ENCODE results near the gene DEUP1.

DNA sequence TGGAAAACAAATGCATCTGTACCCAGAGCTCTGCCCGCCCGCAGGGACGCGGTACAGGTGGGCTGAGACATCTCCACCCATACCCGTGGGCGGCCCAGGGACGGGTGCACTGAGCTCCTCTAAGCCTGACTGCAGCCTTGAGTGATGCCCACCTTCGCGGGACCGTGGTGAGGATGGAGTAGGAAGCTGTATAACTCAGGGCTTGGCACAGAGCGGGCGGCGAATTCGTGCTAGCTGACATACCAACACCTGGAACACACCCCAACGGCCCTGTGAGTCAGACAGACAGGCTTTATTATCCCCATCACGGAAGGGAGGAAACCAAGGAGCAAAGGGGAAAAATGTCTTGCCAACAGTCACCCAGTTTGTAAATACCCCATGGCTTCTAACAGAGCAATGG is 150.7 kb downstream of the DEUP1 start:
- TF ChIP-seq POLR2A (IDR thresholded peaks at IDR 0.05) = no peak
- TF ChIP-seq, protein P1, sequence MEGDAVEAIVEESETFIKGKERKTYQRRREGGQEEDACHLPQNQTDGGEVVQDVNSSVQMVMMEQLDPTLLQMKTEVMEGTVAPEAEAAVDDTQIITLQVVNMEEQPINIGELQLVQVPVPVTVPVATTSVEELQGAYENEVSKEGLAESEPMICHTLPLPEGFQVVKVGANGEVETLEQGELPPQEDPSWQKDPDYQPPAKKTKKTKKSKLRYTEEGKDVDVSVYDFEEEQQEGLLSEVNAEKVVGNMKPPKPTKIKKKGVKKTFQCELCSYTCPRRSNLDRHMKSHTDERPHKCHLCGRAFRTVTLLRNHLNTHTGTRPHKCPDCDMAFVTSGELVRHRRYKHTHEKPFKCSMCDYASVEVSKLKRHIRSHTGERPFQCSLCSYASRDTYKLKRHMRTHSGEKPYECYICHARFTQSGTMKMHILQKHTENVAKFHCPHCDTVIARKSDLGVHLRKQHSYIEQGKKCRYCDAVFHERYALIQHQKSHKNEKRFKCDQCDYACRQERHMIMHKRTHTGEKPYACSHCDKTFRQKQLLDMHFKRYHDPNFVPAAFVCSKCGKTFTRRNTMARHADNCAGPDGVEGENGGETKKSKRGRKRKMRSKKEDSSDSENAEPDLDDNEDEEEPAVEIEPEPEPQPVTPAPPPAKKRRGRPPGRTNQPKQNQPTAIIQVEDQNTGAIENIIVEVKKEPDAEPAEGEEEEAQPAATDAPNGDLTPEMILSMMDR (IDR thresholded peaks at IDR 0.05) = no peak
